ENCODE data around the gene EREG.
"Not testable (repeated sequence)": the region's sequence is repeated elsewhere in the genome, so short reads cannot be mapped to it uniquely, and the experiment has no call there.

The EREG gene

GRCh38 chr4:74397748-74398426 is 32.9 kb downstream of the EREG start:
- peak overlapping the region in 2 of 5 donors; percentile 47 to 58 for H3K9ac ChIP-seq (ENCODE audit: low read length in 5 of 5)

GRCh38 chr4:74398894-74399589 is 34.1 kb downstream of the EREG start:
- H3K36me3 ChIP-seq (ENCODE audit: control insufficient read depth in 5 of 5, insufficient read depth in 5 of 5, low read length in 5 of 5); H3K4me1 ChIP-seq (ENCODE audit: control insufficient read depth in 5 of 5, insufficient read depth in 5 of 5, low read length in 5 of 5); H3K9ac ChIP-seq (ENCODE audit: low read length in 5 of 5); H3K27ac ChIP-seq (ENCODE audit: low read depth, low read length); H3K9me3 ChIP-seq (ENCODE audit: control insufficient read depth in 5 of 5, low read length in 5 of 5); H3K27me3 ChIP-seq (ENCODE audit: control insufficient read depth in 5 of 5, insufficient read depth in 4 of 5, low read length in 5 of 5): not testable (repeated sequence)
- H3K4me3 ChIP-seq (ENCODE audit: low read depth in 1 of 5, low read length in 5 of 5) = peak overlapping the region in 1 of 5 donors; percentile 62

More at GRCh38 chr4:74397748-74398426, 32.9 kb downstream of the EREG start:
- Histone ChIP-seq H3K27me3 (ENCODE audit: control insufficient read depth in 5 of 5, insufficient read depth in 4 of 5, low read length in 5 of 5) (no peaks in the 10 kb centered on the region), H3K9me3 (ENCODE audit: control insufficient read depth in 5 of 5, low read length in 5 of 5) (no peaks in the 10 kb centered on the region), H3K36me3 (ENCODE audit: control insufficient read depth in 5 of 5, insufficient read depth in 5 of 5, low read length in 5 of 5) (no peaks in the 10 kb centered on the region), H3K4me1 (ENCODE audit: control insufficient read depth in 5 of 5, insufficient read depth in 5 of 5, low read length in 5 of 5) (no peaks in the 10 kb centered on the region), H3K27ac (ENCODE audit: low read depth, low read length) (no peak overlapping the region), H3K4me3 (ENCODE audit: low read depth in 1 of 5, low read length in 5 of 5) (peak overlapping the region; percentile 32 to 62 (median 51))

GRCh38 chr4:74400395-74400794 is 35.5 kb downstream of the EREG start:
- Histone ChIP-seq H3K36me3 (ENCODE audit: control insufficient read depth in 5 of 5, insufficient read depth in 5 of 5, low read length in 5 of 5) (no peaks in the 10 kb centered on the region), H3K9ac (ENCODE audit: low read length in 5 of 5) (no peak overlapping the region), H3K4me1 (ENCODE audit: control insufficient read depth in 5 of 5, insufficient read depth in 5 of 5, low read length in 5 of 5) (no peaks in the 10 kb centered on the region), H3K27ac (ENCODE audit: low read depth, low read length) (no peak overlapping the region), H3K9me3 (ENCODE audit: control insufficient read depth in 5 of 5, low read length in 5 of 5) (no peaks in the 10 kb centered on the region), H3K27me3 (ENCODE audit: control insufficient read depth in 5 of 5, insufficient read depth in 4 of 5, low read length in 5 of 5) (no peaks in the 10 kb centered on the region), H3K4me3 (ENCODE audit: low read depth in 1 of 5, low read length in 5 of 5) (no peak overlapping the region)

DNA sequence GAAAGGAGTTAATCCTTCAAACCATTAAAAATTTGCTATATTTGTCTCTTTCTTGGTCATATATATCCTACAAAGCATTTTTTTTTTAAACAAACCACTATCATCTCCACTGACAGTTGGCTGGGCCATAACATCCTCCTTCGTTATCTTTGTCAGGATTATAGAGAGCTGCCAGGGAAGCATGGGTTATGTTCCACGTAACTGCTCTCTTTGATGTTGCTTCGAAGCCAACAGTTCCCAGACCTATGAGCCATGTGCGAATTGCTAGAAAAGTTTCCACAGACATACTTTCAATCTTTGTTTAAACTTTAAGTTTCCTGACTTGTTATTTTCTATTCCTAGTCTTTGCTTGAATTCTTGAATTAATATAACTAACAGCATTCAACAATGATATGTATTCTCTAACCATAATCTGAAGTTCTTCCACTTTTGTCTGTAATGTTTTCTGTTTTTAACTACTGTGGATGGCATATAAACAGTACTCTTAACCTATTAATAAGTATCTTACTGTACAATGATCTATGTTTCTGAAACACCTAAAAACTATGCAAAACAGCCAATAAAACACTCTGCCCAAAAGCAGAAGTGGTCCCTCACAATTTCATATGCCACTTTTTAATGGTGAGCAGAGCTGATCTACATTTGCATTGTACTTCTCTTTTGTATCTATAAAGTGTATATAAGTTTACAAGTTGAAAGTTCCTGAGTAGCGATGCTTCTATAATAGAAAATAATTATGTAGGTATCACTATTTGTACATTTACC is 37.9 kb downstream of the EREG start:
- no peak overlapping the region for H3K27ac ChIP-seq (ENCODE audit: low read depth, low read length)
- no peaks in the 10 kb centered on the region for H3K4me1 ChIP-seq (ENCODE audit: control insufficient read depth in 5 of 5, insufficient read depth in 5 of 5, low read length in 5 of 5)
- no peaks in the 10 kb centered on the region for H3K36me3 ChIP-seq (ENCODE audit: control insufficient read depth in 5 of 5, insufficient read depth in 5 of 5, low read length in 5 of 5)
- H3K9me3 ChIP-seq (ENCODE audit: control insufficient read depth in 5 of 5, low read length in 5 of 5) = no peaks in the 10 kb centered on the region
- H3K9ac ChIP-seq (ENCODE audit: low read length in 5 of 5) = no peak overlapping the region
- no peaks in the 10 kb centered on the region for H3K27me3 ChIP-seq (ENCODE audit: control insufficient read depth in 5 of 5, insufficient read depth in 4 of 5, low read length in 5 of 5)
- no peak overlapping the region for H3K4me3 ChIP-seq (ENCODE audit: low read depth in 1 of 5, low read length in 5 of 5)

GRCh38 chr4:74407891-74408290 is 42.9 kb downstream of the EREG start:
- Histone ChIP-seq H3K27ac (ENCODE audit: low read depth, low read length) (no peak overlapping the region), H3K9me3 (ENCODE audit: control insufficient read depth in 5 of 5, low read length in 5 of 5) (no peaks in the 10 kb centered on the region), H3K4me3 (ENCODE audit: low read depth in 1 of 5, low read length in 5 of 5) (no peak overlapping the region), H3K9ac (ENCODE audit: low read length in 5 of 5) (no peak overlapping the region), H3K4me1 (ENCODE audit: control insufficient read depth in 5 of 5, insufficient read depth in 5 of 5, low read length in 5 of 5) (peaks cover 0 to 3% (median 0%) of the 10 kb centered on the region in 5 donors), H3K36me3 (ENCODE audit: control insufficient read depth in 5 of 5, insufficient read depth in 5 of 5, low read length in 5 of 5) (no peaks in the 10 kb centered on the region), H3K27me3 (ENCODE audit: control insufficient read depth in 5 of 5, insufficient read depth in 4 of 5, low read length in 5 of 5) (no peaks in the 10 kb centered on the region)

- Histone ChIP-seq H3K9ac (ENCODE audit: low read length in 5 of 5) (no peak overlapping the region), H3K27me3 (ENCODE audit: control insufficient read depth in 5 of 5, insufficient read depth in 4 of 5, low read length in 5 of 5) (no peaks in the 10 kb centered on the region)
Measured at GRCh38 chr4:74408639-74409038, 43.7 kb downstream of the EREG start.

GRCh38 chr4:74410272-74410671 is 45.3 kb downstream of the EREG start:
- Histone ChIP-seq H3K36me3 (ENCODE audit: control insufficient read depth in 5 of 5, insufficient read depth in 5 of 5, low read length in 5 of 5) (no peaks in the 10 kb centered on the region), H3K9me3 (ENCODE audit: control insufficient read depth in 5 of 5, low read length in 5 of 5) (no peaks in the 10 kb centered on the region), H3K27me3 (ENCODE audit: control insufficient read depth in 5 of 5, insufficient read depth in 4 of 5, low read length in 5 of 5) (no peaks in the 10 kb centered on the region), H3K4me3 (ENCODE audit: low read depth in 1 of 5, low read length in 5 of 5) (no peak overlapping the region), H3K9ac (ENCODE audit: low read length in 5 of 5) (no peak overlapping the region), H3K4me1 (ENCODE audit: control insufficient read depth in 5 of 5, insufficient read depth in 5 of 5, low read length in 5 of 5) (peaks cover 0 to 3% (median 0%) of the 10 kb centered on the region in 5 donors), H3K27ac (ENCODE audit: low read depth, low read length) (no peak overlapping the region)

More at GRCh38 chr4:74408639-74409038, 43.7 kb downstream of the EREG start:
- Histone ChIP-seq H3K9me3 (ENCODE audit: control insufficient read depth in 5 of 5, low read length in 5 of 5) (no peaks in the 10 kb centered on the region), H3K4me1 (ENCODE audit: control insufficient read depth in 5 of 5, insufficient read depth in 5 of 5, low read length in 5 of 5) (peaks cover 0 to 3% (median 0%) of the 10 kb centered on the region in 5 donors), H3K36me3 (ENCODE audit: control insufficient read depth in 5 of 5, insufficient read depth in 5 of 5, low read length in 5 of 5) (no peaks in the 10 kb centered on the region), H3K4me3 (ENCODE audit: low read depth in 1 of 5, low read length in 5 of 5) (no peak overlapping the region), H3K27ac (ENCODE audit: low read depth, low read length) (no peak overlapping the region)

GRCh38 chr4:74412225-74412624 is 47.3 kb downstream of the EREG start:
- no peaks in the 10 kb centered on the region for H3K36me3 ChIP-seq (ENCODE audit: control insufficient read depth in 5 of 5, insufficient read depth in 5 of 5, low read length in 5 of 5)
- peaks cover 0 to 15% (median 7%) of the 10 kb centered on the region in 5 donors for H3K4me1 ChIP-seq (ENCODE audit: control insufficient read depth in 5 of 5, insufficient read depth in 5 of 5, low read length in 5 of 5)
- H3K9me3 ChIP-seq (ENCODE audit: control insufficient read depth in 5 of 5, low read length in 5 of 5) = no peaks in the 10 kb centered on the region
- H3K4me3 ChIP-seq (ENCODE audit: low read depth in 1 of 5, low read length in 5 of 5) = no peak overlapping the region
- no peaks in the 10 kb centered on the region for H3K27me3 ChIP-seq (ENCODE audit: control insufficient read depth in 5 of 5, insufficient read depth in 4 of 5, low read length in 5 of 5)
- no peak overlapping the region for H3K27ac ChIP-seq (ENCODE audit: low read depth, low read length)
- H3K9ac ChIP-seq (ENCODE audit: low read length in 5 of 5) = no peak overlapping the region

DNA sequence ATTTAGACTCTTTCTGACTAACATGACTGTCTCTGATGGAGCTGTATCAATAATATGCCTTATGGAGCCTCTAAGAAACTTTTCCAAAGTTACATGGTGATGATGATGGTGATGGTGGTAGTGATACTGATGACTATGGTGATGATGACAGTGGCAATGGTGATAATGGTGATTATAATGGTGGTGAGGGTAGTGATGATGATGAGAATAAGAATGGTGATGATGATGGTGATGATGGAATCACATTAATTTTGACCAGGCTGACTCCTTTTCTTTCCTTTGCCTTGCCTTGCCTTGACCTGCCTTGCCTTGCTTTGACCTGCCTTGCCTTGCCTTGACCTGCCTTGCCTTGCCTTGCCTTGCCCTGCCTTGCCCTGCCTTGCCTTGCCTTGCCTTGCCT is 48.3 kb downstream of the EREG start:
- no peaks in the 10 kb centered on the region for H3K36me3 ChIP-seq (ENCODE audit: control insufficient read depth in 5 of 5, insufficient read depth in 5 of 5, low read length in 5 of 5)
- H3K4me3 ChIP-seq (ENCODE audit: low read depth in 1 of 5, low read length in 5 of 5) = no peak overlapping the region
- H3K4me1 ChIP-seq (ENCODE audit: control insufficient read depth in 5 of 5, insufficient read depth in 5 of 5, low read length in 5 of 5) = peaks cover 0 to 20% (median 9%) of the 10 kb centered on the region in 5 donors
- H3K9me3 ChIP-seq (ENCODE audit: control insufficient read depth in 5 of 5, low read length in 5 of 5) = no peaks in the 10 kb centered on the region
- no peak overlapping the region for H3K27ac ChIP-seq (ENCODE audit: low read depth, low read length)
- no peak overlapping the region for H3K9ac ChIP-seq (ENCODE audit: low read length in 5 of 5)
- H3K27me3 ChIP-seq (ENCODE audit: control insufficient read depth in 5 of 5, insufficient read depth in 4 of 5, low read length in 5 of 5) = no peaks in the 10 kb centered on the region

Data from subcutaneous abdominal adipose tissue (tissue), 5 donors.